ENCODE results near the gene ZFAND2A. TPM values are rescaled to one million over a fixed set of nuclear protein-coding genes. Genes with fewer than 3 reads are reported as not detected.

ZFAND2A gene
- total and polyA plus RNA-seq, 2 of the 8 experiments (the other 6 are each of a cell fraction or from before 2014, with no cell fraction given): 16.6 to 20.3 TPM

- H2BK120ac ChIP-seq (replicated peaks; ENCODE audit: low read depth, low read length): no peak overlapping the region
- H4K91ac ChIP-seq (replicated peaks; ENCODE audit: insufficient read length, low read length): no peak overlapping the region
- ChIA-PET POLR2A (ENCODE audit: partially characterized antibody) (no interaction called here), CTCF (ENCODE audit: partially characterized antibody) (interaction anchor here (0.8 to 4.1 kb wide), 31 partner anchors 8 to 965 kb away, joined by 3 to 32 read pairs (median 4); a partner anchor contains a TSS)
- H3K4me2 ChIP-seq (ENCODE audit: insufficient read depth in 1 of 2, low read depth in 2 of 2, low read length in 2 of 2): no peak overlapping the region
- peak overlapping the region; percentile 75; the same call in 1 of the 2 replicates for H2BK12ac ChIP-seq (ENCODE audit: low read depth, low read length)
- no peak overlapping the region for H3K14ac ChIP-seq (ENCODE audit: insufficient read length)
- H3K4me1 ChIP-seq (replicated peaks in 1 of 4; ENCODE audit: control insufficient read depth in 3 of 4, insufficient read depth in 4 of 4, low read length in 3 of 4): no peaks in the 10 kb centered on the region; a peak in 2 of 7 replicates
- H3K23ac ChIP-seq (ENCODE audit: insufficient read length): no peak overlapping the region
- DNase-seq (ENCODE audit: low read depth in 1 of 2, low spot score in 2 of 2) (no peak), FAIRE-seq (no peak)
- H3K9ac ChIP-seq (replicated peaks in 1 of 4; ENCODE audit: extremely low read depth in 1 of 4, low read depth in 3 of 4, low read length in 3 of 4): no peak overlapping the region
- H3K56ac ChIP-seq (replicated peaks; ENCODE audit: insufficient read length, low read depth, low read length): no peak overlapping the region
- H3K23me2 ChIP-seq (ENCODE audit: low read depth, low read length): no peaks in the 10 kb centered on the region
- H3K4me3 ChIP-seq (ENCODE audit: extremely low read depth in 1 of 4, insufficient read depth in 2 of 4, low read depth in 3 of 4, low read length in 4 of 4): no peak overlapping the region
- H3K27ac ChIP-seq (ENCODE audit: low read depth, low read length): no peak overlapping the region
- no peaks in the 10 kb centered on the region; a peak in 2 of 7 replicates for H3K27me3 ChIP-seq (replicated peaks in 1 of 4; ENCODE audit: control insufficient read depth in 3 of 4, extremely low read depth in 1 of 4, insufficient read depth in 3 of 4, low read length in 3 of 4)
- peak overlapping the region; percentile 45 for H2AFZ ChIP-seq (ENCODE audit: low read length)
- H2AK5ac ChIP-seq (ENCODE audit: low read depth, low read length): no peak overlapping the region
- H3K18ac ChIP-seq (ENCODE audit: extremely low read depth, low read length): peak overlapping the region; percentile 71; the same call in 1 of the 2 replicates
- no peaks in the 10 kb centered on the region for H3K79me2 ChIP-seq (ENCODE audit: control insufficient read depth in 1 of 2, insufficient read depth in 2 of 2, low read length in 2 of 2)
- H2BK5ac ChIP-seq (ENCODE audit: low read depth, low read length): no peak overlapping the region
- peak overlapping the region; percentile 15; the same call in 1 of the 2 replicates for H4K8ac ChIP-seq (ENCODE audit: extremely low read depth, insufficient read depth, low read length)
- no peaks in the 10 kb centered on the region for H3K36me3 ChIP-seq (ENCODE audit: control insufficient read depth in 2 of 4, insufficient read depth in 4 of 4, low read length in 3 of 4)
- H2BK15ac ChIP-seq (ENCODE audit: low read length): peak overlapping the region; percentile 81; the same call in 1 of the 2 replicates
- no peaks in the 10 kb centered on the region for H4K20me1 ChIP-seq (replicated peaks in 1 of 2; ENCODE audit: control insufficient read depth in 1 of 2, insufficient read depth in 2 of 2, low read length in 2 of 2)
- H3K9me3 ChIP-seq (ENCODE audit: insufficient read depth in 2 of 2, low read depth in 1 of 2, low read length in 1 of 2): peaks cover 0 to 2% of the 10 kb centered on the region in 2 experiments; a peak in 2 of 4 replicates
- H2BK20ac ChIP-seq (ENCODE audit: low read length): no peak overlapping the region
- H3K79me1 ChIP-seq (ENCODE audit: low read depth, low read length): no peaks in the 10 kb centered on the region
- 85% methylated on average over 15 of the region's 15 CpGs; no CpG with 5 or more reads in 1 of the 2 experiments for WGBS, 2 experiments (ENCODE audit: extremely low coverage in 1 of 2, insufficient coverage in 1 of 2, insufficient read length in 1 of 2, insufficient replicate concordance in 2 of 2, low coverage in 1 of 2, low lambda C conversion rate in 2 of 2, missing lambda C conversion rate in 1 of 2)
- no peak overlapping the region for H3K4ac ChIP-seq (replicated peaks; ENCODE audit: insufficient read length, low read depth, low read length)
- H4K5ac ChIP-seq (ENCODE audit: insufficient read length, low read depth, low read length): peak overlapping the region; percentile 15
- TF ChIP-seq SP2 (IDR thresholded peaks at IDR 0.05; ENCODE audit: low read length) (no peak), BCL11A (IDR thresholded peaks at IDR 0.05; ENCODE audit: low read depth in 2 of 2, low read length in 2 of 2) (no peak), TAF1 (IDR thresholded peaks at IDR 0.05; ENCODE audit: low read depth, low read length) (no peak), TCF12 (IDR thresholded peaks at IDR 0.05; ENCODE audit: low read depth, low read length) (no peak), ATF2 (IDR thresholded peaks at IDR 0.05; ENCODE audit: low read length) (no peak), NANOG (IDR thresholded peaks at IDR 0.05; ENCODE audit: insufficient read depth, low read depth, low read length, poor library complexity, severe bottlenecking) (no peak), EGR1 (IDR thresholded peaks at IDR 0.05; ENCODE audit: borderline replicate concordance, low read depth, low read length) (no peak), CTBP2 (IDR thresholded peaks at IDR 0.05; ENCODE audit: borderline replicate concordance, insufficient read depth, insufficient read length, low read length) (no peak), HDAC6 (IDR thresholded peaks at IDR 0.05; ENCODE audit: low read depth, low read length) (no peak), CREB1 (IDR thresholded peaks at IDR 0.05) (no peak), ASH2L (IDR thresholded peaks at IDR 0.05; ENCODE audit: low read length) (no peak), CBX5 (IDR thresholded peaks at IDR 0.05; ENCODE audit: low read depth, low read length) (no peak), CEBPB (IDR thresholded peaks at IDR 0.05; ENCODE audit: low read depth, low read length) (no peak), POU5F1 (IDR thresholded peaks at IDR 0.05; ENCODE audit: low read depth, low read length) (no peak)
Observed at GRCh38 chr7:1175597-1175966, 15.6 kb upstream of the ZFAND2A start.
